Mesangial cell (primary cell): ENCODE results near the gene STC2. TPM values are rescaled to one million over a fixed set of nuclear protein-coding genes. Genes with fewer than 3 reads are reported as not detected.

ENCODE experiments used
- total RNA-seq: library from RNA; depleted of rRNA; stranded (reverse); fragments of >200 nt; gene quantifications from 2 replicates; pipeline ENCODE4 v1.2.3, GENCODE V29; 2015

Gene STC2
- 24.3 and 58.3 TPM in 2 replicates for total RNA-seq

DNA sequence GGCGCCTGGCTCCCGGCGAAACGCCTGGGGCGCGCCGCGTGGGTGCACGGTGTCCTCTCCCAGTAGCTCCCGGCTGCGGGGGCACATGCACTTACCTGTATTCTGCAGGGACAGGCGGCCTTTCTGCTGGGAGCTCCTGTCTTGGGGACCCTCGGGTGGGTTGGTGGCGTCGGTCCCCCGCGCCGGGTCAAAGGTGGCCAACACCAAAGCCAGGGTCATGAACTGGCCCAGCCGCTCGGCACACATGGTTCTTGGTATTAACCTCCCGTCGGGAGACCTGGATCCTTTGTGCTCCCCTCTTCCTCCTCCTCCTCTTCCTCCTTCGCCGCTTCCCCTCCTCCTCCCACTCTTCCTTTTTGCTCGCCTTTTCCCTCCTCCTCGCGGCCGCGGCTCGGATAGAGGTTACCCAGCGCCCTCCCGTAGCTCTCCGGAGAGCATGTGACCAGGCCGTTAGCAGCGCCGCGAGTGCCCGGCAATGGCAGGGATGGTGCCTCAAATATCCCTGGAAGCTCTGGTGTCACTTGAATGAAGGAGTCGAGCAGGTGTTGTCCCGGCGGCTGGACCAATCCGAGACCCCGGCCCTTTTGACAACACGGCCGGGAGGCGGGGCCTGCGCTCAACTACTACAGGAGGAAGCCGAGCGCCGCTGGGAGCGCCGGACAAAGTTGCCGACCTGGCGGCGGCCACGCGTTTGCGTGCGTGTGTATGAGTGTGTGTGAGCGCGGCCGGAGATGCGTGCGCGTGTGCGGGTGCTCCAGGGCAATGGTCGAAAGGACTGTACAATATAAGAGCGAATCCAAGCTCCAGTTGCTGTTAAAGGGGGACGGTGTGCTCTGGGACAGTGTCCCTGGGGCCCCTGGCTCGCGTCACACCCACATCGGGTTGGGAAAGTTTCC is at the start of gene STC2:
Gene STC2 (minus strand): TSS at position 467 of the 896 bp plus-strand sequence. CDS start 221 bp downstream, at position 246.

Other genes with a start within 250 kb of the STC2 start
- gene BNIP1, start 183.9 kb downstream of the STC2 start, total RNA-seq, result 10.4 and 18.7 TPM in 2 replicates
- gene NKX2-5, start 93.2 kb downstream of the STC2 start, total RNA-seq, result not detected in 2 replicates